Thymus (tissue), 11 donors: ENCODE data around the gene ITPA. TPM values are rescaled to one million over a fixed set of nuclear protein-coding genes. Genes with fewer than 3 reads are reported as not detected.
A peak's percentile ranks its signal among the peaks of the same experiment; 100 is the strongest.

Experiments used
- DNase-seq, 9 donors: peaks; one replicate each; pipeline ENCODE4 v3.0.0-alpha.2; 2013; ENCODE audit warnings: low spot score in 9 of 9, low read depth in 6 of 9, missing footprints in 1 of 9
- H3K27ac ChIP-seq, 2 donors: one replicate each; pipeline ENCODE4 v1.5.1; 2013; ENCODE audit warnings: control low read depth in 1 of 2, low read depth in 1 of 2, low read length in 1 of 2, mild to moderate bottlenecking in 1 of 2, moderate library complexity in 1 of 2
- H3K27me3 ChIP-seq, 2 donors: one replicate each; pipeline ENCODE4 v1.5.1; 2013; ENCODE audit warnings: low read length in 1 of 2; ENCODE audit not compliant: control insufficient read depth in 2 of 2, insufficient read depth in 1 of 2
- H3K36me3 ChIP-seq, 2 donors: one replicate each; pipeline ENCODE4 v1.5.1; 2013; ENCODE audit warnings: low read length in 1 of 2, mild to moderate bottlenecking in 1 of 2, moderate library complexity in 1 of 2; ENCODE audit not compliant: control insufficient read depth in 2 of 2, insufficient read depth in 2 of 2
- H3K4me1 ChIP-seq, 2 donors: one replicate each; pipeline ENCODE4 v1.5.1; 2013; ENCODE audit warnings: low read length in 2 of 2; ENCODE audit not compliant: control insufficient read depth in 2 of 2, insufficient read depth in 2 of 2
- H3K4me3 ChIP-seq, 2 donors: one replicate each; pipeline ENCODE4 v1.5.1; 2013; ENCODE audit warnings: low read length in 2 of 2, control low read depth in 1 of 2, mild to moderate bottlenecking in 1 of 2
- H3K9me3 ChIP-seq, 2 donors: one replicate each; pipeline ENCODE4 v1.5.1; 2013; ENCODE audit warnings: low read length in 1 of 2, mild to moderate bottlenecking in 1 of 2; ENCODE audit not compliant: control insufficient read depth in 2 of 2, insufficient read depth in 1 of 2
- WGBS: extraction: QIAGEN DNeasy Blood & Tissue Kit; methylation state at CpG from one replicate; pipeline ENCODE4 v1.1.7; 2013; 5-methylcytosine and 5-hydroxymethylcytosine counted together
- polyA plus RNA-seq: library from polyadenylated mRNA; stranded (reverse); fragments of 200-250 nt; gene quantifications from one replicate; pipeline ENCODE4 v1.2.3, GENCODE V29; 2013
- total RNA-seq: library from RNA; stranded (reverse); fragments of 120-200 nt; gene quantifications from one replicate; pipeline ENCODE4 v1.2.4, GENCODE V29; 2013
- donor health status: healthy.

Gene ITPA
- total and polyA plus RNA-seq, 2 donors: 46.0 to 141 TPM

GRCh38 chr20:3194617-3195280, 14.5 kb upstream of the ITPA start:
- no peaks in the 10 kb centered on the region for H3K4me1 ChIP-seq
- DNase-seq: no peak
- H3K9me3 ChIP-seq: no peaks in the 10 kb centered on the region
- H3K27me3 ChIP-seq: no peaks in the 10 kb centered on the region
- H3K36me3 ChIP-seq: peaks cover 63 to 78% of the 10 kb centered on the region in 2 donors
- H3K27ac ChIP-seq: no peak overlapping the region
- 96% methylated on average over 10 of the region's 10 CpGs for WGBS
- no peak overlapping the region for H3K4me3 ChIP-seq

- Histone ChIP-seq H3K36me3 (peaks cover 63 to 76% of the 10 kb centered on the region in 2 donors), H3K27ac (no peak overlapping the region), H3K4me1 (no peaks in the 10 kb centered on the region), H3K4me3 (no peak overlapping the region), H3K9me3 (no peaks in the 10 kb centered on the region), H3K27me3 (no peaks in the 10 kb centered on the region)
- DNase-seq: no peak
- 97% methylated on average over 7 of the region's 7 CpGs for WGBS
Measured at GRCh38 chr20:3195590-3196237, 13.6 kb upstream of the ITPA start.

GRCh38 chr20:3199206-3199605, 10.1 kb upstream of the ITPA start:
- no peaks in the 10 kb centered on the region for H3K27me3 ChIP-seq
- no peaks in the 10 kb centered on the region for H3K9me3 ChIP-seq
- H3K36me3 ChIP-seq: peaks cover 33 to 51% of the 10 kb centered on the region in 2 donors
- 49% methylated on average over 2 of the region's 2 CpGs for WGBS
- H3K4me1 ChIP-seq: peaks cover 0 to 8% of the 10 kb centered on the region in 2 donors
- DNase-seq: no peak
- H3K27ac ChIP-seq: no peak overlapping the region
- no peak overlapping the region for H3K4me3 ChIP-seq

- no peak overlapping the region for H3K4me3 ChIP-seq
- no peaks in the 10 kb centered on the region for H3K27me3 ChIP-seq
- 96% methylated on average over 27 of the region's 27 CpGs for WGBS
- no peak for DNase-seq
- H3K36me3 ChIP-seq: peaks cover 24 to 41% of the 10 kb centered on the region in 2 donors
- H3K27ac ChIP-seq: no peak overlapping the region
- H3K4me1 ChIP-seq: peaks cover 0 to 8% of the 10 kb centered on the region in 2 donors
- H3K9me3 ChIP-seq: no peaks in the 10 kb centered on the region
Measured at GRCh38 chr20:3199976-3200755, 9.1 kb upstream of the ITPA start.

GRCh38 chr20:3202965-3203314, 6.4 kb upstream of the ITPA start:
- WGBS: 92% methylated on average over 9 of the region's 9 CpGs
- no peaks in the 10 kb centered on the region for H3K27me3 ChIP-seq
- no peaks in the 10 kb centered on the region for H3K9me3 ChIP-seq
- H3K4me1 ChIP-seq: peaks cover 0 to 8% of the 10 kb centered on the region in 2 donors
- DNase-seq: no peak
- no peak overlapping the region for H3K27ac ChIP-seq
- peak overlapping the region in 1 of 2 donors; percentile 99 for H3K4me3 ChIP-seq
- peaks cover 15 to 25% of the 10 kb centered on the region in 2 donors for H3K36me3 ChIP-seq

- no peaks in the 10 kb centered on the region for H3K27me3 ChIP-seq
- H3K4me1 ChIP-seq: peaks cover 4 to 10% of the 10 kb centered on the region in 2 donors
- no peaks in the 10 kb centered on the region for H3K9me3 ChIP-seq
- peaks cover 15 to 25% of the 10 kb centered on the region in 2 donors for H3K36me3 ChIP-seq
- peak in 1 of 9 donors; percentile 9 for DNase-seq
- peak overlapping the region; percentile 93 to 94 for H3K27ac ChIP-seq
- WGBS: 30% methylated on average over 31 of the region's 31 CpGs
- peak overlapping the region; percentile 84 to 99 for H3K4me3 ChIP-seq
Measured at GRCh38 chr20:3203315-3204123, 5.8 kb upstream of the ITPA start.

GRCh38 chr20:3204124-3204794, 5.0 kb upstream of the ITPA start, which contains the start of gene DDRGK1:
TSS of gene DDRGK1 (minus strand) at chr20:3204682. CDS start at chr20:3204627, 55 bp downstream.
- no peaks in the 10 kb centered on the region for H3K9me3 ChIP-seq
- H3K27ac ChIP-seq: peak within 1 kb of the TSS; percentile 93 to 94
- peak; percentile 73 to 93 (median 87) for DNase-seq
- H3K4me3 ChIP-seq: peak within 1 kb of the TSS; percentile 84 to 99
- WGBS: under 1% methylated on average over 48 of the region's 48 CpGs
- no peaks in the 10 kb centered on the region for H3K27me3 ChIP-seq
- H3K36me3 ChIP-seq: peaks cover 13 to 19% of the 10 kb centered on the region in 2 donors
- H3K4me1 ChIP-seq: peaks cover 8 to 13% of the 10 kb centered on the region in 2 donors

- Histone ChIP-seq H3K27ac (peak overlapping the region; percentile 83 to 97), H3K4me3 (peak overlapping the region; percentile 93 to 99), H3K27me3 (no peaks in the 10 kb centered on the region), H3K36me3 (peaks cover 7 to 8% of the 10 kb centered on the region in 2 donors), H3K4me1 (peaks cover 14% of the 10 kb centered on the region in 2 donors), H3K9me3 (no peaks in the 10 kb centered on the region)
- 1% methylated on average over 10 of the region's 10 CpGs for WGBS
- peak in 3 of 9 donors; percentile 24 to 36 (median 32) for DNase-seq
Measured at GRCh38 chr20:3208786-3209256, 477 bp upstream of the ITPA start.
